ENCODE data around the gene HIRA. TPM values are rescaled to one million over a fixed set of nuclear protein-coding genes. Genes with fewer than 3 reads are reported as not detected.
A peak's percentile ranks its signal among the peaks of the same experiment; 100 is the strongest.

HIRA gene
- polyA plus RNA-seq, 1 experiment, result 17.1 TPM

GRCh38 chr22:19449422-19449767, 17.9 kb upstream of the HIRA start:
- Histone ChIP-seq H3K4me3 (ENCODE audit: low read depth, low read length) (no peak overlapping the region), H3K27me3 (ENCODE audit: control insufficient read depth, insufficient read depth, low read length) (no peaks in the 10 kb centered on the region), H3K36me3 (ENCODE audit: control insufficient read depth, insufficient read depth, low read length) (peaks cover 10% of the 10 kb centered on the region)
- POLR2A ChIA-PET, result no interaction called here
- no peak for DNase-seq (ENCODE audit: low read depth)
- CTCF ChIA-PET, result interaction anchor here (0.6 to 0.7 kb wide), 2 partner anchors 18 to 123 kb away, joined by 3 read pairs; no protein-coding TSS in a partner anchor
- TF ChIP-seq CTCF (IDR thresholded peaks at IDR 0.05; ENCODE audit: insufficient read depth, low read depth, low read length), result no peak

DNA sequence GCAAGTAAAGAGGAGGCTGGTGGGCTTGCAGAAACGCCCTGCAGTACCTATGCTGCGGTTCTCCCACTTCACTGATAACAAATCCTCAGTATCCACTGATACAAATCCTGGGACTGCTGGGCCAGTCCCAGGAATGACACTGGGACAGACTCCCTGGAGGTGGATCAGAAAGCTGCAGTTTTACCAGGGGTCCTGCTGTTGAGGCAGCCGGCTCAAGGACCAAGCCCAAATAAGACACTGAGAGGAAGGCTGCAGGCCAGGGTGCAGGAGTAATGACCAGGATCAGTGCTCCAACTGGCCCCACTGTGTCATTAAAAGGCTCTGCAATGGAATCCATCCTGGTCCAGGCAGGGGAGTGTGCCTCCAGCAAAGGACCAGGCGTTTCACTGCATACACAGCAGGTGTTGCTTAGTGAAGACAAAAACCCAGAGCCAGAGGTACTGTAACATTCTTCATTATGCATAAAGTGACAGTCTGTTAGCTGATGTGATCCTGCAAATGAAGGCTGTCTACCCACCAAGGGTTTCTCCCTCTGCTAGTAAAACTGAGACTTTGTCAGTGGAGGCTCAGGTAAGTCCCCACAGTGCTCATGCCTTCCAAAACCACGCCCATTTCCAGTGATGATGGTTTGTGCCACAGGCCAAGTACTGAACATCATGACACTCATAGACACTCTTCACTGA, 17.3 kb upstream of the HIRA start:
- H3K4me3 ChIP-seq (ENCODE audit: low read depth, low read length), result no peak overlapping the region
- no peak for TF ChIP-seq CTCF (IDR thresholded peaks at IDR 0.05; ENCODE audit: insufficient read depth, low read depth, low read length)
- peaks cover 14% of the 10 kb centered on the region for H3K36me3 ChIP-seq (ENCODE audit: control insufficient read depth, insufficient read depth, low read length)
- POLR2A ChIA-PET, result no interaction called here
- CTCF ChIA-PET, result no interaction called here
- DNase-seq (ENCODE audit: low read depth), result no peak
- H3K27me3 ChIP-seq (ENCODE audit: control insufficient read depth, insufficient read depth, low read length), result no peaks in the 10 kb centered on the region

- H3K36me3 ChIP-seq (ENCODE audit: control insufficient read depth, insufficient read depth, low read length), result peaks cover 11% of the 10 kb centered on the region
- CTCF ChIA-PET, result no interaction called here
- peak overlapping the region; percentile 76 for H3K4me3 ChIP-seq (ENCODE audit: low read depth, low read length)
- no peak for TF ChIP-seq CTCF (IDR thresholded peaks at IDR 0.05; ENCODE audit: insufficient read depth, low read depth, low read length)
- H3K27me3 ChIP-seq (ENCODE audit: control insufficient read depth, insufficient read depth, low read length), result no peaks in the 10 kb centered on the region
- POLR2A ChIA-PET, result no interaction called here
- DNase-seq (ENCODE audit: low read depth), result no peak
Observed at GRCh38 chr22:19448076-19448607, 16.6 kb upstream of the HIRA start.

DNA sequence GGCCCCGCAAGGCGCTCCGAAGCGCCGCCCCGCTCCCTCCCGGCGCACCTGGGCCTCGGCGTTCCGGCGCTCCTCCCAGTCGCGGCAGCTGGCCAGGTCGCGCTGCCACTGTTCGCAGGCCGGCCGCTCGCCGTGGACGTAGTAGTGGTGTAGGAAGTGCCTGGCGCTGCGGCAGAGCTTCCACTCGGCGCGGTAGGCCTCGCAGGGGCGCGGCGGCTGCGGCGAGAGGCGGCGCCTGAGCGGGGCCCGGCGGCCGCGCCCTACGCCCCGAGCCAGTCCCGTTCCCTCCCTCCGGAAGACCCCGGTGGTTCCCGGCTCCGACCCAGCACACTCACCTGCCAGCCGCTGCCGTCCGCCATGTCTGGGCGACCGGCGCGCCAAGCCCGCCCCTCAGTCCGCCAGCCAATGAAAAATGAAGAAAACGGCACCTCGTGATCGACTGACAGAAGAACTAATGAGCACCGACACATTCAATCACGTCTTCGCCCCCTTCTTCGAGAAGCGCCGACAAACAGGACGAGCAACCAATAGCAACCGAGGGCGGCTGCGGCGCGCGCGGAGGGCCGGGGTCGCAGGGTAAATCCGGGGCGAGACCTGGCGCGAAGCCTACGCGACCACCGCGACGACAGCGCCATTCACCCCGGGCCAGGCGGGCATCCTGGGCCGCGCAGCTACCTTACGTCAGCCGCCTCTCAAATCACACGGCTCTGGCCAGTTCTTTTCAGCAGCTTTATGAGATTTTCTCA, 16.0 kb upstream of the HIRA start, which contains the start of gene C22orf39:
TSS of gene C22orf39 (minus strand) at position 382 of the 746 bp plus-strand sequence. CDS start at position 359, 23 bp downstream.
- ChIA-PET POLR2A (no interaction called here), CTCF (no interaction called here)
- H3K36me3 ChIP-seq (ENCODE audit: control insufficient read depth, insufficient read depth, low read length), result peaks cover 11% of the 10 kb centered on the region

More for the DNA sequence above, 16.0 kb upstream of the HIRA start, which contains the start of gene C22orf39:
- H3K27me3 ChIP-seq (ENCODE audit: control insufficient read depth, insufficient read depth, low read length), result no peaks in the 10 kb centered on the region
- peak; percentile 50 for DNase-seq (ENCODE audit: low read depth)
- TF ChIP-seq CTCF (IDR thresholded peaks at IDR 0.05; ENCODE audit: insufficient read depth, low read depth, low read length), result no peak
- H3K4me3 ChIP-seq (ENCODE audit: low read depth, low read length), result peak within 1 kb of the TSS; percentile 76
